Fibroblast of pulmonary artery (primary cell): ENCODE results near the gene SRP9.
"Not testable (repeated sequence)": the region's sequence is repeated elsewhere in the genome, so short reads cannot be mapped to it uniquely, and the experiment has no call there.

Experiments
- DNase-seq: peaks from one replicate; pipeline ENCODE4 v3.0.0-alpha.2; 2010; ENCODE audit warnings: low read depth
- H3K4me3 ChIP-seq: replicated peaks from 2 replicates; pipeline ENCODE4 v1.5.1; 2011; ENCODE audit warnings: low read depth, mild to moderate bottlenecking, control low read depth, low read length, moderate library complexity
- CTCF ChIP-seq: IDR thresholded peaks from 2 replicates; pipeline ENCODE4 v1.5.1; 2011; ENCODE audit warnings: mild to moderate bottlenecking, control low read depth, low read length, inconsistent platforms; ENCODE audit errors: missing control alignments

Gene SRP9

GRCh38 chr1:225794954-225795353, 17.3 kb downstream of the SRP9 start:
- H3K4me3 ChIP-seq: no peak overlapping the region
- TF ChIP-seq CTCF: no peak
- no peak for DNase-seq

GRCh38 chr1:225796097-225796496, 18.5 kb downstream of the SRP9 start:
- not testable (repeated sequence) for DNase-seq, H3K4me3 ChIP-seq

- H3K4me3 ChIP-seq, DNase-seq: not testable (repeated sequence)
These were observed 23.5 kb downstream of the SRP9 start for GRCh38 chr1:225801146-225801545.

- DNase-seq: no peak
- no peak for TF ChIP-seq CTCF
- H3K4me3 ChIP-seq: no peak overlapping the region
These were observed 28.6 kb downstream of the SRP9 start for GRCh38 chr1:225806249-225806648.

GRCh38 chr1:225806736-225807135, 29.1 kb downstream of the SRP9 start:
- not testable (repeated sequence) for H3K4me3 ChIP-seq, DNase-seq

- no peak for TF ChIP-seq CTCF
- H3K4me3 ChIP-seq: no peak overlapping the region
- DNase-seq: no peak
These were observed 30.5 kb downstream of the SRP9 start for GRCh38 chr1:225808136-225808535.

GRCh38 chr1:225809842-225810578, 32.4 kb downstream of the SRP9 start, which contains the start of gene EPHX1:
Gene EPHX1 (plus strand): TSS chr1:225810124. CDS start chr1:225828730, 18,606 bp downstream.
- peak within 1 kb of the TSS; percentile 72 for H3K4me3 ChIP-seq
- TF ChIP-seq CTCF: peak; percentile 37
- peak; percentile 89 for DNase-seq

- H3K4me3 ChIP-seq: peak overlapping the region; percentile 72
- DNase-seq: peak; percentile 26
These were observed 33.2 kb downstream of the SRP9 start for GRCh38 chr1:225810579-225811538.
